OCI-LY3 (cell line): Measurements from ENCODE around the gene FTO.

Source experiments
- H2AFZ ChIP-seq: fragments of 200-600, 300-600 bp; shearing (Covaris generic); 2 replicates; pipeline ENCODE4 v1.6.0; 2014; ENCODE audit warnings: antibody characterized with exemption, low read depth, low read length
- H3K27ac ChIP-seq: fragments of 200-600, 300-600 bp; sonication (generic); 2 replicates; pipeline ENCODE4 v1.5.1; 2014; ENCODE audit warnings: mild to moderate bottlenecking, low read length, moderate library complexity, mixed read lengths
- H3K27me3 ChIP-seq: fragments of 200-600, 300-600 bp; sonication (generic); 2 replicates; pipeline ENCODE4 v1.6.1; 2014; ENCODE audit warnings: low read depth, low read length, mixed read lengths
- H3K36me3 ChIP-seq: fragments of 200-600, 300-600 bp; sonication (generic); replicated peaks from 2 replicates; pipeline ENCODE3; 2014; ENCODE audit warnings: low read depth, low read length, mixed read lengths
- H3K4me1 ChIP-seq: fragments of 300-600, 200-600 bp; sonication (generic); 2 replicates; pipeline ENCODE4 v1.6.1; 2014; ENCODE audit warnings: low read length, mixed read lengths
- H3K4me2 ChIP-seq: fragments of 200-600, 300-600 bp; sonication (generic); 2 replicates; pipeline ENCODE4 v1.6.1; 2014; ENCODE audit warnings: low read length, mixed read lengths
- H3K4me3 ChIP-seq: fragments of 300-600, 200-600 bp; sonication (generic); 2 replicates; pipeline ENCODE4 v1.5.1; 2014; ENCODE audit warnings: antibody characterized with exemption, mild to moderate bottlenecking, low read length, moderate library complexity
- H3K79me2 ChIP-seq: fragments of 300-600, 200-600 bp; shearing (Covaris generic); 2 replicates; pipeline ENCODE4 v1.6.1; 2014; ENCODE audit warnings: mild to moderate bottlenecking, low read length, mixed read lengths
- H3K9ac ChIP-seq: fragments of 300-600, 200-600 bp; shearing (Covaris generic); 2 replicates; pipeline ENCODE4 v1.6.0; 2014; ENCODE audit warnings: mild to moderate bottlenecking, low read length, moderate library complexity
- H3K9me3 ChIP-seq: fragments of 200-600, 300-600 bp; shearing (Covaris generic); 2 replicates; pipeline ENCODE4 v1.6.1; 2014; ENCODE audit warnings: low read length, mixed read lengths; ENCODE audit not compliant: insufficient read depth
- H4K20me1 ChIP-seq: fragments of 200-600, 300-600 bp; sonication (generic); 2 replicates; pipeline ENCODE4 v1.6.1; 2016; ENCODE audit warnings: low read length, mixed read lengths; ENCODE audit not compliant: insufficient read depth
- CTCF ChIP-seq: fragments of 200-600, 300-600 bp; sonication (generic); IDR thresholded peaks from 2 replicates; pipeline ENCODE4 v1.5.1; 2014; ENCODE audit warnings: antibody characterized with exemption, low read length, low read depth
- EZH2phosphoT487 ChIP-seq: fragments of 200-600 bp; shearing (Covaris generic); IDR thresholded peaks from 2 replicates; pipeline ENCODE4 v1.6.1; 2018; ENCODE audit warnings: antibody characterized with exemption, mixed run types, low read depth

Gene FTO

GRCh38 chr16:53848950-53849349, 145.0 kb downstream of the FTO start:
- H4K20me1 ChIP-seq, result no peaks in the 10 kb centered on the region
- H2AFZ ChIP-seq, result no peak overlapping the region
- no peaks in the 10 kb centered on the region for H3K79me2 ChIP-seq
- no peak overlapping the region for H3K4me2 ChIP-seq
- no peak overlapping the region for H3K9ac ChIP-seq
- TF ChIP-seq CTCF, result no peak
- no peak for TF ChIP-seq EZH2phosphoT487
- H3K4me3 ChIP-seq, result no peak overlapping the region
- no peaks in the 10 kb centered on the region for H3K27me3 ChIP-seq
- no peaks in the 10 kb centered on the region for H3K4me1 ChIP-seq
- no peak overlapping the region for H3K27ac ChIP-seq
- H3K9me3 ChIP-seq, result no peaks in the 10 kb centered on the region
- H3K36me3 ChIP-seq, result no peaks in the 10 kb centered on the region

GRCh38 chr16:53849585-53849984, 145.6 kb downstream of the FTO start:
- H3K4me3 ChIP-seq, result no peak overlapping the region
- TF ChIP-seq CTCF (no peak), EZH2phosphoT487 (no peak)
- H3K27ac ChIP-seq, result no peak overlapping the region
- no peaks in the 10 kb centered on the region for H3K36me3 ChIP-seq
- H3K9ac ChIP-seq, result no peak overlapping the region
- H3K9me3 ChIP-seq, result no peaks in the 10 kb centered on the region
- no peaks in the 10 kb centered on the region for H3K4me1 ChIP-seq
- no peak overlapping the region for H2AFZ ChIP-seq
- no peaks in the 10 kb centered on the region for H3K79me2 ChIP-seq
- no peaks in the 10 kb centered on the region for H4K20me1 ChIP-seq
- H3K4me2 ChIP-seq, result no peak overlapping the region
- H3K27me3 ChIP-seq, result no peaks in the 10 kb centered on the region

GRCh38 chr16:53849994-53850393, 146.0 kb downstream of the FTO start:
- no peaks in the 10 kb centered on the region for H3K36me3 ChIP-seq
- no peak overlapping the region for H3K9ac ChIP-seq
- TF ChIP-seq EZH2phosphoT487, result no peak
- no peak for TF ChIP-seq CTCF
- no peaks in the 10 kb centered on the region for H3K9me3 ChIP-seq
- H3K4me1 ChIP-seq, result no peaks in the 10 kb centered on the region
- H3K27ac ChIP-seq, result no peak overlapping the region
- H3K4me3 ChIP-seq, result no peak overlapping the region
- no peaks in the 10 kb centered on the region for H4K20me1 ChIP-seq
- no peak overlapping the region for H3K4me2 ChIP-seq
- H3K79me2 ChIP-seq, result no peaks in the 10 kb centered on the region
- H2AFZ ChIP-seq, result no peak overlapping the region
- no peaks in the 10 kb centered on the region for H3K27me3 ChIP-seq

- H3K27me3 ChIP-seq, result no peaks in the 10 kb centered on the region
- H3K4me3 ChIP-seq, result no peak overlapping the region
- H4K20me1 ChIP-seq, result no peaks in the 10 kb centered on the region
- H3K9ac ChIP-seq, result no peak overlapping the region
- H3K27ac ChIP-seq, result no peak overlapping the region
- no peak overlapping the region for H2AFZ ChIP-seq
- H3K9me3 ChIP-seq, result no peaks in the 10 kb centered on the region
- H3K36me3 ChIP-seq, result no peaks in the 10 kb centered on the region
- TF ChIP-seq CTCF, result no peak
- no peak for TF ChIP-seq EZH2phosphoT487
- H3K4me2 ChIP-seq, result no peak overlapping the region
- no peaks in the 10 kb centered on the region for H3K4me1 ChIP-seq
- no peaks in the 10 kb centered on the region for H3K79me2 ChIP-seq
Measured at GRCh38 chr16:53852678-53853077, 148.7 kb downstream of the FTO start.
